Neural progenitor cell (in vitro differentiated cells): Measurements from ENCODE around the gene RALGAPA2.

Experiments
- EZH2 ChIP-seq: fragments of 200-600 bp; sonication (generic); IDR thresholded peaks from 2 replicates; pipeline ENCODE4 v1.6.1; 2017; ENCODE audit warnings: antibody characterized with exemption, mild to moderate bottlenecking, moderate library complexity
- EZH2phosphoT487 ChIP-seq: fragments of 200-600 bp; sonication (generic); IDR thresholded peaks from 2 replicates; pipeline ENCODE4 v1.6.1; 2017; ENCODE audit warnings: antibody characterized with exemption
- TF ChIP-seq, protein P1 (sequence below): fragments of 200-600 bp; sonication (generic); IDR thresholded peaks from 2 replicates; pipeline ENCODE4 v1.5.1; 2017; ENCODE audit warnings: antibody characterized with exemption, mild to moderate bottlenecking

DNA sequence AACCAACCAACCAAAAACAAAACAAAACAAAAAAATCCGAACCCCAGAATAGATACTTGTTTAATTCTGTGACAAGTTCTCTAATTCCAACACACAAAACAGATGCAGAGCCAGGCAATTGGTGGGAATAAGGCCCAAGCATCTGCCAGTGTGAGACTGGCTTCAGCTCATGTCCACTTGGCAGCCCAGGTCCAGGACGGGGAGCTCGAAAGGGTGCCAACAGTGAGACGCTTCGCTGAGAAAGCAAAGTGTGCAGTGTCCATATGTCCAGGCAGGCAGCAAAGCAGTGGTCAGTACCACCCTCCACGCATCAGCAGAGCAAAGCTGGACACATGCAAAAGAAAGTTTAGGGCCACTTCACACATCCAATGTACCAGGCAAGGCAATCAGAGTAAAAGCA lies 102.9 kb downstream of the RALGAPA2 start:
- TF ChIP-seq, protein P1, sequence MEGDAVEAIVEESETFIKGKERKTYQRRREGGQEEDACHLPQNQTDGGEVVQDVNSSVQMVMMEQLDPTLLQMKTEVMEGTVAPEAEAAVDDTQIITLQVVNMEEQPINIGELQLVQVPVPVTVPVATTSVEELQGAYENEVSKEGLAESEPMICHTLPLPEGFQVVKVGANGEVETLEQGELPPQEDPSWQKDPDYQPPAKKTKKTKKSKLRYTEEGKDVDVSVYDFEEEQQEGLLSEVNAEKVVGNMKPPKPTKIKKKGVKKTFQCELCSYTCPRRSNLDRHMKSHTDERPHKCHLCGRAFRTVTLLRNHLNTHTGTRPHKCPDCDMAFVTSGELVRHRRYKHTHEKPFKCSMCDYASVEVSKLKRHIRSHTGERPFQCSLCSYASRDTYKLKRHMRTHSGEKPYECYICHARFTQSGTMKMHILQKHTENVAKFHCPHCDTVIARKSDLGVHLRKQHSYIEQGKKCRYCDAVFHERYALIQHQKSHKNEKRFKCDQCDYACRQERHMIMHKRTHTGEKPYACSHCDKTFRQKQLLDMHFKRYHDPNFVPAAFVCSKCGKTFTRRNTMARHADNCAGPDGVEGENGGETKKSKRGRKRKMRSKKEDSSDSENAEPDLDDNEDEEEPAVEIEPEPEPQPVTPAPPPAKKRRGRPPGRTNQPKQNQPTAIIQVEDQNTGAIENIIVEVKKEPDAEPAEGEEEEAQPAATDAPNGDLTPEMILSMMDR = no peak
- TF ChIP-seq EZH2 = no peak
- no peak for TF ChIP-seq EZH2phosphoT487
